DND-41 (cell line): ENCODE results near the gene GRM3.

Source experiments
- EZH2 ChIP-seq: IDR thresholded peaks from 3 replicates; pipeline ENCODE4 v1.6.1; 2012; ENCODE audit warnings: borderline replicate concordance, low read depth, mild to moderate bottlenecking, moderate library complexity, low read length, inconsistent platforms; ENCODE audit not compliant: severe bottlenecking
- TF ChIP-seq, protein P1 (sequence below): IDR thresholded peaks from 2 replicates; pipeline ENCODE4 v1.5.1; 2012; ENCODE audit warnings: borderline replicate concordance, low read length, moderate library complexity, mild to moderate bottlenecking; ENCODE audit not compliant: poor library complexity, severe bottlenecking; ENCODE audit errors: extremely low read depth

- TF ChIP-seq, protein P1, sequence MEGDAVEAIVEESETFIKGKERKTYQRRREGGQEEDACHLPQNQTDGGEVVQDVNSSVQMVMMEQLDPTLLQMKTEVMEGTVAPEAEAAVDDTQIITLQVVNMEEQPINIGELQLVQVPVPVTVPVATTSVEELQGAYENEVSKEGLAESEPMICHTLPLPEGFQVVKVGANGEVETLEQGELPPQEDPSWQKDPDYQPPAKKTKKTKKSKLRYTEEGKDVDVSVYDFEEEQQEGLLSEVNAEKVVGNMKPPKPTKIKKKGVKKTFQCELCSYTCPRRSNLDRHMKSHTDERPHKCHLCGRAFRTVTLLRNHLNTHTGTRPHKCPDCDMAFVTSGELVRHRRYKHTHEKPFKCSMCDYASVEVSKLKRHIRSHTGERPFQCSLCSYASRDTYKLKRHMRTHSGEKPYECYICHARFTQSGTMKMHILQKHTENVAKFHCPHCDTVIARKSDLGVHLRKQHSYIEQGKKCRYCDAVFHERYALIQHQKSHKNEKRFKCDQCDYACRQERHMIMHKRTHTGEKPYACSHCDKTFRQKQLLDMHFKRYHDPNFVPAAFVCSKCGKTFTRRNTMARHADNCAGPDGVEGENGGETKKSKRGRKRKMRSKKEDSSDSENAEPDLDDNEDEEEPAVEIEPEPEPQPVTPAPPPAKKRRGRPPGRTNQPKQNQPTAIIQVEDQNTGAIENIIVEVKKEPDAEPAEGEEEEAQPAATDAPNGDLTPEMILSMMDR = no peak
- no peak for TF ChIP-seq EZH2
Observed at GRCh38 chr7:86657948-86658347, 14.2 kb downstream of the GRM3 start.
